ENCODE data around the gene CD248.
A peak's percentile ranks its signal among the peaks of the same experiment; 100 is the strongest.
"Not testable (repeated sequence)": the region's sequence is repeated elsewhere in the genome, so short reads cannot be mapped to it uniquely, and the experiment has no call there.

CD248 gene

GRCh38 chr11:66288671-66289547 is 27.9 kb downstream of the CD248 start, which contains the start of gene YIF1A:
Gene YIF1A (minus strand): TSS chr11:66289143. CDS start chr11:66288985, 158 bp downstream.
- DNase-seq (ENCODE audit: low spot score): peak; percentile 100

- peak; percentile 85 for DNase-seq (ENCODE audit: low spot score)
These were observed 28.8 kb downstream of the CD248 start for GRCh38 chr11:66287889-66288670.

GRCh38 chr11:66287211-66287888 is 29.5 kb downstream of the CD248 start:
- no peak for DNase-seq (ENCODE audit: low spot score)

- no peak for DNase-seq (ENCODE audit: low spot score)
These were observed 30.1 kb downstream of the CD248 start for GRCh38 chr11:66286699-66287098.

GRCh38 chr11:66285250-66285947 is 31.4 kb downstream of the CD248 start:
- DNase-seq (ENCODE audit: low spot score): no peak

- DNase-seq (ENCODE audit: low spot score): no peak
These were observed 32.2 kb downstream of the CD248 start for GRCh38 chr11:66284526-66285078.

- no peak for DNase-seq (ENCODE audit: low spot score)
These were observed 33.3 kb downstream of the CD248 start for GRCh38 chr11:66283461-66284105.

- DNase-seq (ENCODE audit: low spot score): peak; percentile 100
These were observed 34.1 kb downstream of the CD248 start for GRCh38 chr11:66282468-66283455.

GRCh38 chr11:66281776-66282467 is 34.9 kb downstream of the CD248 start:
- no peak for DNase-seq (ENCODE audit: low spot score)

GRCh38 chr11:66281001-66281400 is 35.8 kb downstream of the CD248 start:
- DNase-seq (ENCODE audit: low spot score): no peak

GRCh38 chr11:66280428-66280827 is 36.4 kb downstream of the CD248 start:
- no peak for DNase-seq (ENCODE audit: low spot score)

GRCh38 chr11:66279092-66279734 is 37.6 kb downstream of the CD248 start:
- DNase-seq (ENCODE audit: low spot score): no peak

- peak; percentile 82 for DNase-seq (ENCODE audit: low spot score)
These were observed 38.3 kb downstream of the CD248 start for GRCh38 chr11:66278363-66279091.

GRCh38 chr11:66277471-66278362 is 39.1 kb downstream of the CD248 start, which contains the start of gene CNIH2:
Gene CNIH2 (plus strand): TSS chr11:66278175. CDS start chr11:66278457, 282 bp downstream.
- peak; percentile 100 for DNase-seq (ENCODE audit: low spot score)

- DNase-seq (ENCODE audit: low spot score): not testable (repeated sequence)
These were observed 39.8 kb downstream of the CD248 start for GRCh38 chr11:66277064-66277463.

- DNase-seq (ENCODE audit: low spot score): not testable (repeated sequence)
These were observed 40.2 kb downstream of the CD248 start for GRCh38 chr11:66276619-66277018.

All from HuH-7.5 (cell line).